Prostate gland (tissue), 2 donors: ENCODE measurements around the gene NTRK2.

Experiments
- POLR2A ChIP-seq: fragments of 450-650 bp; IDR thresholded peaks from one replicate; pipeline ENCODE4 v1.6.1; 2016; ENCODE audit warnings: antibody characterized with exemption, mild to moderate bottlenecking
- POLR2AphosphoS5 ChIP-seq: sonication (generic); formaldehyde crosslinking; IDR thresholded peaks from one replicate; pipeline ENCODE4 v1.6.1; 2017; ENCODE audit warnings: antibody characterized with exemption
- TF ChIP-seq, protein P1 (sequence below), 4 experiments: fragments of 200-600 bp in 2 of 4; fragments of 450-650 bp in 2 of 4; sonication (generic) in 2 of 4; IDR thresholded peaks; 1 replicate in 3 of 4; 2 replicates in 1 of 4; pipeline ENCODE4 v1.5.1; 2016 to 2019; ENCODE audit warnings: antibody characterized with exemption in 4 of 4, mild to moderate bottlenecking in 2 of 4, moderate library complexity in 2 of 4

DNA sequence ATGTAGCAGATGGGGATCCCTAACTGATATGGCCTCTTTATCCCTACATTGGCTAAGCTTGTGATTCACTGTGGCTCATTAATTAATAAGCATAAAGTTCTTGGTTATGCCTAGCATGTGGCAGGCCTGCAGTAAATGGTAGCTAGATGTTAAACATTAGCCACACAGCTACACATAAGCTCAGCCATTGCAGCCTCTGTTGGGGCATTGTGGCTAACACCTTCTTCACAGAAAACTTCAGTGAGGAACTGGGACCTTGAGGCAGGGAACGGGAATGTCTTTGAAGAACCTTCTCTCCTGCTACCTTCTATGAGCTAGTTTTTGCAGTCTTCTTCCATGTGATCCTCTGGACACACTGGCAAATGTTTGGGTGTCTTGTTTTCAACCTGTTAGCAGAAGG, 338.2 kb downstream of the NTRK2 start:
- TF ChIP-seq, protein P1, sequence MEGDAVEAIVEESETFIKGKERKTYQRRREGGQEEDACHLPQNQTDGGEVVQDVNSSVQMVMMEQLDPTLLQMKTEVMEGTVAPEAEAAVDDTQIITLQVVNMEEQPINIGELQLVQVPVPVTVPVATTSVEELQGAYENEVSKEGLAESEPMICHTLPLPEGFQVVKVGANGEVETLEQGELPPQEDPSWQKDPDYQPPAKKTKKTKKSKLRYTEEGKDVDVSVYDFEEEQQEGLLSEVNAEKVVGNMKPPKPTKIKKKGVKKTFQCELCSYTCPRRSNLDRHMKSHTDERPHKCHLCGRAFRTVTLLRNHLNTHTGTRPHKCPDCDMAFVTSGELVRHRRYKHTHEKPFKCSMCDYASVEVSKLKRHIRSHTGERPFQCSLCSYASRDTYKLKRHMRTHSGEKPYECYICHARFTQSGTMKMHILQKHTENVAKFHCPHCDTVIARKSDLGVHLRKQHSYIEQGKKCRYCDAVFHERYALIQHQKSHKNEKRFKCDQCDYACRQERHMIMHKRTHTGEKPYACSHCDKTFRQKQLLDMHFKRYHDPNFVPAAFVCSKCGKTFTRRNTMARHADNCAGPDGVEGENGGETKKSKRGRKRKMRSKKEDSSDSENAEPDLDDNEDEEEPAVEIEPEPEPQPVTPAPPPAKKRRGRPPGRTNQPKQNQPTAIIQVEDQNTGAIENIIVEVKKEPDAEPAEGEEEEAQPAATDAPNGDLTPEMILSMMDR (IDR thresholded peaks at IDR 0.05): no peak
- TF ChIP-seq POLR2A: no peak
- TF ChIP-seq POLR2AphosphoS5: no peak
